NCI-H1092 (cell line): Measurements from ENCODE around the gene KLHDC4.
"Not testable (repeated sequence)": the region's sequence is repeated elsewhere in the genome, so short reads cannot be mapped to it uniquely, and the experiment has no call there.

Experiments
- DNase-seq: peaks from one replicate; lab custom pipeline; 2025; lab: John Stamatoyannopoulos, UW

KLHDC4 gene

GRCh38 chr16:87684106-87684677 lies 81.6 kb downstream of the KLHDC4 start:
- DNase-seq, result no peak

- no peak for DNase-seq
Measured at GRCh38 chr16:87682852-87683399, 82.9 kb downstream of the KLHDC4 start.

- no peak for DNase-seq
Measured at GRCh38 chr16:87681981-87682570, 83.7 kb downstream of the KLHDC4 start.

- DNase-seq, result not testable (repeated sequence)
Measured at GRCh38 chr16:87681051-87681602, 84.7 kb downstream of the KLHDC4 start.

DNA sequence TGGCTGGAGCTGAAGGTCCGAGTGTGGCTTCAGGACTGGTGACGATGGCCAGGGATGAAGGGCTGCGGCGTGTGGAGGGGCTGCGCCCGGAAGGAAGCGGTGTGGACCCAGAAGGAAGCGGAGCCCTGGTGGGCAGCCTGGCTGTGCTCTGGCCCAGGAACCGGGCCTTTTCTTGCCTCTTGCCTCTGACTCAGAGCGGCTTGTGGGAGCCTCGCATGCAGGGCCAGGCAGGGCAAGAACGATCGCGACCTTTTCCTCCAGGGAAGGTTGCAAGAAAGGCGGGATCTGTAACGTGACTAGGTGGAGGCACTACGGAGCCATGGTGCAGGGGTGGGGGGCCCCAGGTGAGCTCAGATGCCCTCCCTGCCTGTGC lies 85.5 kb downstream of the KLHDC4 start:
- no peak for DNase-seq

- no peak for DNase-seq
Measured at GRCh38 chr16:87679593-87680271, 86.1 kb downstream of the KLHDC4 start.

DNA sequence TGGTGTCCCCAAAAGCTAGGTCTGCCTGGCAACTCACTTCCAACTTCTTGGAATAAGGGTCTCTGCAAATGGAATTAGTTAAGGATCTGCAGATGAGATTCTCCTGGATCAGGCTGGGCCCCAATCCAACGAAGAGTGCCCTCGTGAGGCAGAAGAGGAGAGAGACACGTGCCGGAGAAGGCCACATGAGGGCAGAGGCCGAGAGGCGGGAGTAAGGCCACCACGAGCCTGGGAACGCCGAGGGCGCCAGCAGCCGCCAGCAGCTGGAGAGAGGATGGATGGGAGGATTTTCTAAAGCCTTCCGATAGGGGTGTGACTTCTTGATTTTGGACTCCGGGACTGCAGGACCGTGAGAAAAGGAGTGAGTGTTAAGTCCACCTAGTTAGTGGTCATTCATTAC lies 87.2 kb downstream of the KLHDC4 start:
- no peak for DNase-seq

- DNase-seq, result no peak
Measured at GRCh38 chr16:87677830-87678229, 88.0 kb downstream of the KLHDC4 start.

DNA sequence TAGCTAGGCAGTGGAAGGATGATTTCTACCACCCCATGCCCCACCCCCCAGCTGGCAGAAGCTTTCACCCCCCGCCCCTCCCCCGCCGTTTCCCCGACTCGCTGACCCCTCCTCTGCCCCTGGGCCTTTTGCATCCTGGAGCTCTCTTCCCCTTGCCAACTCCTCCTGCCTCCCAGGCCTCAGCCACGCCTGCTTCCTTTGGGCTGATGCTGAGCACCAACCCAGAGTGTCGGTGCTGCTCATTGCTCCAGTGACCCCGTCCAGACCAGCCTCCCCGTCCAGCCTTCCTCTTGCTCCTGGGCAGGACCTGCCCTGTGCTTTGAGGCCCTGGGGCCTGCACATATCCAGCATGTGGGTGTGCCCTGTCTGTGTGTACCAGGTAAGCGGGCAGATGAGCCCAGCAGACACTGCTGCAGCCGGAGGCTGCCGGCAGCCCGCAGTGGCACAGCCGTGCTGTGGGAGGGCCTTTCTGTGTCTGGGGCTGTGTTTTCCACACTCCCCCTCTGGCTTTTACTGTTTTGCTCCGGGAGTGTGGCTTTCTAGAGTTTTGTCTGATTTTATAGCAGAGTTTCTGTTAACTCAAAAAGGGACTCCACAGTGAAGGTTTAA lies 90.6 kb downstream of the KLHDC4 start:
- no peak for DNase-seq

DNA sequence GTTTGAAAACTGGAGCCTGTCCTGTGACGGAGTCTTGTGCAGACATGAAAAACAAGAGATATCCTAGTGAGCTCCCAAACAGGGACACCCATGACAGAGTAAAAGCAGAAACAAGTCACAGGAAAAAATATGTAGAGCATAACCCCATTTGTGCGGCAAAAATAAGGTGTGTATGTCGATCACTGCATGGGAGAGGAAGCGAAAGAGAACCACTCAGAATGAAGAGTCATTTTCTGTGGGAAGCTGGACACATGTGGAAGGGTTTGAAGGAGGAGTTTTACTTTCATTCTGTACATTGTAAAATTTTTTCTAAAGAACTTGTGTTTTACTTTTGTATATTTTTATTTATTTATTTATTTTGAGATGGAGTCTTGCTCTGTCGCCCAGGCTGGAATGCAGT lies 91.4 kb downstream of the KLHDC4 start:
- DNase-seq, result no peak

GRCh38 chr16:87671715-87672270 lies 94.0 kb downstream of the KLHDC4 start:
- no peak for DNase-seq

- DNase-seq, result no peak
Measured at GRCh38 chr16:87671221-87671620, 94.6 kb downstream of the KLHDC4 start.

DNA sequence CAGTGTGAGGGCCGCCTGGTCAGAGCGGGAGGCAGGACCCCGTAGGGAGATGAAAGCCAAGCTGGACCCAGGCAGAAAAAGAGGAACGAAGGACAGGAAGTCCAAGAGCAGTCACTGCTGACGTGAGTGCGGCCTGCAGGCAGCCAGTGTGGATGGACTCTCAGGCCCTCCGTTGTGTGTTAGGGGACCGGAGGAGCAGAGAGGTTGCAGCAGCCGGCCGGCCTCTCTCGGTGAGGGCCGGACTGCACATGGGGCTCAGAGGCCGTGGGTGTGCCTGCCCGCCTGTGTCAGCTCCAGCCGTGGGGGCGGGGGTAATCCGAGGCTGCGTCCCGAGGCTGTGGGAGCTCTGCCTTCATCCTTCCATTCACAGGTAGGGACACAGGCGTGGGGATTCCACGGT lies 96.1 kb downstream of the KLHDC4 start:
- no peak for DNase-seq

DNA sequence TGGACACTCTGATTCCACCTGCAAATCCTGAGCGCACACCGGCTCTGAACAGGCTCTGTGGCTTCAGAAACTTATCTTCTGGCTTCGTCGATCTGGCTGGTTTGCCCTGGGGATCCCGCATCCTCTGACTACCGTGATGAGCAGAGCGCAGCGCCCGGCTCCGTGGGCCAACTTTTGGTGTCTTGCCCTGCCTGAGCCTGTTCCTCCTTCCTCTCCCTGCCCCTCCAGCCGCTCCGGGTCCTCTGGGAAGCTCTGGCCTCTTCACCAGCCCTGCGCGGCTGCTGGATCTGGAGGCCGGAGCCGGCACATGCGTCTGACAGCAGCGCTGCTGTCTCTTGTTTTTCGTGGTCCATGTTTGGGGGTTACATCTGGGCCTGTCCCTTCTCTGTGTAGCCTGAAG lies 97.8 kb downstream of the KLHDC4 start:
- DNase-seq, result no peak

DNA sequence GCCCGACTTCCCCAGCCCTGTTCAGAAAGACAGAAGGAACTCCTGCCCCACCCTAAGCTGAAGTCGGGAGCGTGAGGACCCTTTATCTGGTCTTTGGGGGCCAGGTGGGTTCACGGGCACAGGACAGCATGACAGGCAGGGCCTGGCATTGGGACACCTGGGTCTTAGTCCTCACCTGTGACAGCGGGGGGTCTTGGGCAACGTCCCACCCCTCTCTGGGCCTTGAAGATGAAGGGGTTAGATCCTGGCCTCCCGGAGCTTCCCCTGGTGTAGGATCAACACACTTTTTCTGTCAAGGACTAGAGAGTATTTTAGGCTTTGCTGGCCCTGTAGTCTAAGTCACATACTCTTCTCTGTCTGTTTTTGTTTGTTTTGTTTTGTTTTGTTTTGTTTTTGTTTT lies 98.3 kb downstream of the KLHDC4 start:
- no peak for DNase-seq

GRCh38 chr16:87666919-87667318 lies 98.9 kb downstream of the KLHDC4 start:
- DNase-seq, result no peak

DNA sequence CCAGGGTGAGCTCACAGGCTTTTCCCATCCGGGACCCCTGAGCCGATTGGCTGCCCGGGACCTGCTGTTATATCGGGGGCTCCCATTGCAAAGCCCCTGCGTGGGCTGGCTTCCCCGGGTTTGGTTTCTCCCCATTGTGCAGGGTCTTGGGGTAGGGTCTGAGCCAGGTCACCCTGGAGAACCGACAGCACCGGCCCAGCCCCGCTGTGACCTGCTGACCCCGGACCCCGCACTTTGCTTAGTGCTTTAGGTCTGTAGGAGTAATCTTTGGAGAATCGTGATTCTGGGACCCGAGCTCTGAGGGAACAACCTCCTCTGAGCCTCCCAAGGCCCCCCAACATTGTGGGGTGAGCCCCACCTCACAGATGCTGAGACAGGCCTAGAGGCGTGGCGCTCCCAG lies 100.6 kb downstream of the KLHDC4 start:
- DNase-seq, result no peak

- no peak for DNase-seq
Measured at GRCh38 chr16:87664792-87665191, 101.0 kb downstream of the KLHDC4 start.

GRCh38 chr16:87662254-87663204 lies 103.3 kb downstream of the KLHDC4 start:
- no peak for DNase-seq

GRCh38 chr16:87661561-87661960 lies 104.2 kb downstream of the KLHDC4 start:
- no peak for DNase-seq

- DNase-seq, result no peak
Measured at GRCh38 chr16:87658564-87659225, 107.1 kb downstream of the KLHDC4 start.
